Activated CD8-positive, alpha-beta memory T cell treated with anti-CD3 and anti-CD28 coated beads for 36 hours (primary cell): Measurements from ENCODE around the gene CD300H. TPM values are rescaled to one million over a fixed set of nuclear protein-coding genes. Genes with fewer than 3 reads are reported as not detected.
"Not testable (repeated sequence)": the region's sequence is repeated elsewhere in the genome, so short reads cannot be mapped to it uniquely, and the experiment has no call there.

Experiments
- CTCF ChIA-PET: fragments of 350-600 bp; sonication (Branson Sonifier 250); formaldehyde crosslinking; loops from one replicate; lab custom pipeline; 2021; ENCODE audit warnings: antibody characterized with exemption; lab: Charles Lee
- POLR2A ChIA-PET: fragments of 350-600 bp; sonication (Branson Sonifier 250); formaldehyde crosslinking; loops from one replicate; lab custom pipeline; 2021; ENCODE audit warnings: antibody characterized with exemption; lab: Charles Lee
- total RNA-seq, 2 experiments: library from RNA; stranded (reverse); gene quantifications; one replicate each; pipeline ENCODE4 v1.2.3, GENCODE V29; 2021

The CD300H gene
- total RNA-seq, 2 experiments from 2014 or later: not detected

- ChIA-PET CTCF (no interaction called here), POLR2A (no interaction called here)
These were observed 30.4 kb downstream of the CD300H start for GRCh38 chr17:74536890-74537289.

GRCh38 chr17:74532115-74532514 lies 35.2 kb downstream of the CD300H start:
- ChIA-PET CTCF (interaction anchor here (0.6 to 2.2 kb wide), 3 partner anchors 13 to 163 kb away, joined by 3 to 20 read pairs (median 11); partner anchors contain the start of gene GPR142), POLR2A (no interaction called here)

GRCh38 chr17:74531231-74531761 lies 36.0 kb downstream of the CD300H start, which contains the start of gene CD300LB:
Gene CD300LB, minus strand, starts transcription at chr17:74531475. Its CDS starts 125 bp downstream, at chr17:74531350.
- CTCF ChIA-PET: interaction anchor here (1.1 to 2.2 kb wide), 2 partner anchors 152 to 163 kb away, joined by 4 to 20 read pairs; partner anchors contain the start of gene GPR142

GRCh38 chr17:74530831-74531150 lies 36.5 kb downstream of the CD300H start:
- ChIA-PET POLR2A (no interaction called here), CTCF (interaction anchor here (0.8 to 1.1 kb wide), 2 partner anchors 152 to 162 kb away, joined by 3 to 4 read pairs; no protein-coding TSS in a partner anchor)

More at GRCh38 chr17:74531231-74531761, 36.0 kb downstream of the CD300H start, which contains the start of gene CD300LB:
- POLR2A ChIA-PET: no interaction called here

GRCh38 chr17:74529243-74529642 lies 38.1 kb downstream of the CD300H start:
- CTCF ChIA-PET: interaction anchor here (0.9 to 1.4 kb wide), 3 partner anchors 38 to 161 kb away, joined by 3 to 5 read pairs (median 4); partner anchors contain the start of gene CD300H
- POLR2A ChIA-PET: no interaction called here

GRCh38 chr17:74528491-74529199 lies 38.7 kb downstream of the CD300H start:
- POLR2A ChIA-PET: no interaction called here
- CTCF ChIA-PET: interaction anchor here (0.9 to 1.4 kb wide), 3 partner anchors 38 to 161 kb away, joined by 3 to 5 read pairs (median 4); partner anchors contain the start of gene CD300H

- POLR2A ChIA-PET: no interaction called here
- CTCF ChIA-PET: interaction anchor here (1.2 kb wide), 1 partner anchor 148 kb away, joined by 4 read pairs; no protein-coding TSS in a partner anchor
These were observed 39.6 kb downstream of the CD300H start for GRCh38 chr17:74527756-74528155.

GRCh38 chr17:74527081-74527480 lies 40.2 kb downstream of the CD300H start:
- POLR2A ChIA-PET: no interaction called here
- CTCF ChIA-PET: interaction anchor here (0.8 to 1.2 kb wide), 2 partner anchors 138 to 148 kb away, joined by 3 to 4 read pairs; no protein-coding TSS in a partner anchor

GRCh38 chr17:74526681-74527080 lies 40.6 kb downstream of the CD300H start:
- ChIA-PET CTCF (interaction anchor here (0.8 to 1.2 kb wide), 2 partner anchors 138 to 147 kb away, joined by 3 to 4 read pairs; no protein-coding TSS in a partner anchor), POLR2A (no interaction called here)

GRCh38 chr17:74525781-74526288 lies 41.5 kb downstream of the CD300H start:
- POLR2A ChIA-PET: no interaction called here
- CTCF ChIA-PET: no interaction called here

GRCh38 chr17:74525465-74525725 lies 41.9 kb downstream of the CD300H start:
- CTCF ChIA-PET: no interaction called here
- POLR2A ChIA-PET: no interaction called here

- ChIA-PET POLR2A (no interaction called here), CTCF (no interaction called here)
These were observed 42.5 kb downstream of the CD300H start for GRCh38 chr17:74524653-74525464.

- CTCF ChIA-PET: no interaction called here
- POLR2A ChIA-PET: no interaction called here
These were observed 44.0 kb downstream of the CD300H start for GRCh38 chr17:74523308-74523707.

- CTCF ChIA-PET: no interaction called here
- POLR2A ChIA-PET: no interaction called here
These were observed 44.8 kb downstream of the CD300H start for GRCh38 chr17:74522381-74523105.

- CTCF ChIA-PET: no interaction called here
These were observed 45.6 kb downstream of the CD300H start for GRCh38 chr17:74521701-74522201.

GRCh38 chr17:74520790-74521480 lies 46.4 kb downstream of the CD300H start:
- CTCF ChIA-PET: no interaction called here
- POLR2A ChIA-PET: no interaction called here

More at GRCh38 chr17:74521701-74522201, 45.6 kb downstream of the CD300H start:
- POLR2A ChIA-PET: no interaction called here

- POLR2A ChIA-PET: no interaction called here
- CTCF ChIA-PET: no interaction called here
These were observed 47.3 kb downstream of the CD300H start for GRCh38 chr17:74520016-74520434.

- CTCF ChIA-PET: interaction anchor here (0.6 to 0.9 kb wide), 2 partner anchors 14 to 47 kb away, joined by 3 read pairs; no protein-coding TSS in a partner anchor
- POLR2A ChIA-PET: not testable (repeated sequence)
These were observed 48.8 kb downstream of the CD300H start for GRCh38 chr17:74518413-74518981.
